ENCODE data around the gene SPATA16.
"Not testable (repeated sequence)": the region's sequence is repeated elsewhere in the genome, so short reads cannot be mapped to it uniquely, and the experiment has no call there.

Gene SPATA16

GRCh38 chr3:172973799-172974198 lies 167.2 kb downstream of the SPATA16 start:
- no peak overlapping the region for H3K4me3 ChIP-seq (ENCODE audit: low read length)
- TF ChIP-seq ZNF274 (IDR thresholded peaks at IDR 0.05; ENCODE audit: low read depth, low read length): no peak

- H3K4me3 ChIP-seq (ENCODE audit: low read length): no peak overlapping the region
- TF ChIP-seq ZNF274 (IDR thresholded peaks at IDR 0.05; ENCODE audit: low read depth, low read length): no peak
Measured at GRCh38 chr3:172972717-172973116, 168.3 kb downstream of the SPATA16 start.

- no peak overlapping the region for H3K4me3 ChIP-seq (ENCODE audit: low read length)
- TF ChIP-seq ZNF274 (IDR thresholded peaks at IDR 0.05; ENCODE audit: low read depth, low read length): no peak
Measured at GRCh38 chr3:172972067-172972466, 169.0 kb downstream of the SPATA16 start.

GRCh38 chr3:172968646-172969045 lies 172.4 kb downstream of the SPATA16 start:
- TF ChIP-seq ZNF274 (IDR thresholded peaks at IDR 0.05; ENCODE audit: low read depth, low read length): no peak
- H3K4me3 ChIP-seq (ENCODE audit: low read length): no peak overlapping the region

GRCh38 chr3:172965256-172965655 lies 175.8 kb downstream of the SPATA16 start:
- H3K4me3 ChIP-seq (ENCODE audit: low read length): no peak overlapping the region
- no peak for TF ChIP-seq ZNF274 (IDR thresholded peaks at IDR 0.05; ENCODE audit: low read depth, low read length)

GRCh38 chr3:172960626-172961182 lies 180.3 kb downstream of the SPATA16 start:
- not testable (repeated sequence) for H3K4me3 ChIP-seq (ENCODE audit: low read length)

- H3K4me3 ChIP-seq (ENCODE audit: low read length): no peak overlapping the region
- TF ChIP-seq ZNF274 (IDR thresholded peaks at IDR 0.05; ENCODE audit: low read depth, low read length): no peak
Measured at GRCh38 chr3:172958565-172958964, 182.5 kb downstream of the SPATA16 start.

- H3K4me3 ChIP-seq (ENCODE audit: low read length): no peak overlapping the region
- no peak for TF ChIP-seq ZNF274 (IDR thresholded peaks at IDR 0.05; ENCODE audit: low read depth, low read length)
Measured at GRCh38 chr3:172953571-172953970, 187.5 kb downstream of the SPATA16 start.

- no peak for TF ChIP-seq ZNF274 (IDR thresholded peaks at IDR 0.05; ENCODE audit: low read depth, low read length)
- H3K4me3 ChIP-seq (ENCODE audit: low read length): no peak overlapping the region
Measured at GRCh38 chr3:172951511-172951910, 189.5 kb downstream of the SPATA16 start.

GRCh38 chr3:172946061-172946460 lies 195.0 kb downstream of the SPATA16 start:
- TF ChIP-seq ZNF274 (IDR thresholded peaks at IDR 0.05; ENCODE audit: low read depth, low read length): no peak
- H3K4me3 ChIP-seq (ENCODE audit: low read length): no peak overlapping the region

GRCh38 chr3:172939651-172940293 lies 201.3 kb downstream of the SPATA16 start:
- H3K4me3 ChIP-seq (ENCODE audit: low read length): no peak overlapping the region
- TF ChIP-seq ZNF274 (IDR thresholded peaks at IDR 0.05; ENCODE audit: low read depth, low read length): no peak

GRCh38 chr3:172938788-172939187 lies 202.2 kb downstream of the SPATA16 start:
- TF ChIP-seq ZNF274 (IDR thresholded peaks at IDR 0.05; ENCODE audit: low read depth, low read length): no peak
- no peak overlapping the region for H3K4me3 ChIP-seq (ENCODE audit: low read length)

- H3K4me3 ChIP-seq (ENCODE audit: low read length): no peak overlapping the region
- TF ChIP-seq ZNF274 (IDR thresholded peaks at IDR 0.05; ENCODE audit: low read depth, low read length): no peak
Measured at GRCh38 chr3:172931746-172932285, 209.2 kb downstream of the SPATA16 start.

GRCh38 chr3:172929451-172929850 lies 211.6 kb downstream of the SPATA16 start:
- H3K4me3 ChIP-seq (ENCODE audit: low read length): no peak overlapping the region
- no peak for TF ChIP-seq ZNF274 (IDR thresholded peaks at IDR 0.05; ENCODE audit: low read depth, low read length)

GRCh38 chr3:172924546-172924945 lies 216.5 kb downstream of the SPATA16 start:
- no peak overlapping the region for H3K4me3 ChIP-seq (ENCODE audit: low read length)
- no peak for TF ChIP-seq ZNF274 (IDR thresholded peaks at IDR 0.05; ENCODE audit: low read depth, low read length)

GRCh38 chr3:172919297-172919683 lies 221.7 kb downstream of the SPATA16 start:
- TF ChIP-seq ZNF274 (IDR thresholded peaks at IDR 0.05; ENCODE audit: low read depth, low read length): no peak
- H3K4me3 ChIP-seq (ENCODE audit: low read length): no peak overlapping the region

All from GM08714 (cell line).